GM21576 (cell line): ENCODE measurements around the gene MOV10.
A peak's percentile ranks its signal among the peaks of the same experiment; 100 is the strongest.

ENCODE experiments used
- ATAC-seq: cut with Tn5 transposase; IDR thresholded peaks from one replicate; pipeline ENCODE4 v1.9.1; 2021; ENCODE audit warnings: mild to moderate bottlenecking, moderate library complexity; ENCODE audit not compliant: unreplicated experiment

MOV10 gene

DNA sequence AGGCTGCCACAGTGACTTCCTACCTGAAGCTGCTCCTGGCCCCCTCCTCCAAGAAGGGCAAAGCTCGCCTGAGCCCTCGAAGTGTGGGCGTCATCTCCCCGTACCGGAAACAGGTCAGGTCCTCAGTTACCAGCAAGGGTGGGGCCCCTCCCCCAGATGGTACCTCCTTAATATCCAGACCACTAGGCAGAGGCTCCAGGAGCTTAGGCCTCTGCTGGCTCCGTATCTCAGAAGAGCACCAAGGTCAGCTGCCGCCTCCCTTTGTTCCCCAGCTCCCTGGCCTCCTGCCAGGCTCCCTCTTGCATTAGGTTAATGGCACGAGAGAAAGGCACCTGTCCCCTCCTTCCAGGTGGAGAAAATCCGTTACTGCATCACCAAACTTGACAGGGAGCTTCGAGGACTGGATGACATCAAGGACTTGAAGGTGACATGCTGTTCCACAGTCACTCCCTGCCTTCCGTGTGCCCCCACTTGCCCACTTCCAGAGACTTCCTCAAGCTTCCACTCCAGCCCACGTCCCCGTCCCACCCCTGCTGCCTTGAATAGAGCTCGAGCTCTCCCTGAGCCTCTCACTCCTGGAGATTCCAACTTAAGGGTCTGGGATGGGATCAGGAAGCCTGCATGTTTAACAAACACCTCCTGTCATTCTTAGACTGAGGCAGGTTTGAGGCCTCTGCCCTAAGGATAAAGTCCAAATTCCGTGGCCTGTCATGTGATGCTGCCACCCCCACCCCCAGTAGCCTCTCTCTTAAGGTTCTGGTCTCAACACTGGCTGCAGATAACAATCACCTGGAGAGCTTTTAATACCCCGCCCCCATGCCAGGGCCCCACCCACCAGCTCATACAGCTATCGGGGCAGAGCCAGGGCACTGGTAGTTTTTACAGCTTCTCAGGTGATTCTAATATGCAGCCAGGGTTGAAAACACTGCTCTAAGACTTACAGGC, 24.2 kb downstream of the MOV10 start:
- ATAC-seq, result no peak

GRCh38 chr1:112699425-112700144, 25.1 kb downstream of the MOV10 start:
- no peak for ATAC-seq

DNA sequence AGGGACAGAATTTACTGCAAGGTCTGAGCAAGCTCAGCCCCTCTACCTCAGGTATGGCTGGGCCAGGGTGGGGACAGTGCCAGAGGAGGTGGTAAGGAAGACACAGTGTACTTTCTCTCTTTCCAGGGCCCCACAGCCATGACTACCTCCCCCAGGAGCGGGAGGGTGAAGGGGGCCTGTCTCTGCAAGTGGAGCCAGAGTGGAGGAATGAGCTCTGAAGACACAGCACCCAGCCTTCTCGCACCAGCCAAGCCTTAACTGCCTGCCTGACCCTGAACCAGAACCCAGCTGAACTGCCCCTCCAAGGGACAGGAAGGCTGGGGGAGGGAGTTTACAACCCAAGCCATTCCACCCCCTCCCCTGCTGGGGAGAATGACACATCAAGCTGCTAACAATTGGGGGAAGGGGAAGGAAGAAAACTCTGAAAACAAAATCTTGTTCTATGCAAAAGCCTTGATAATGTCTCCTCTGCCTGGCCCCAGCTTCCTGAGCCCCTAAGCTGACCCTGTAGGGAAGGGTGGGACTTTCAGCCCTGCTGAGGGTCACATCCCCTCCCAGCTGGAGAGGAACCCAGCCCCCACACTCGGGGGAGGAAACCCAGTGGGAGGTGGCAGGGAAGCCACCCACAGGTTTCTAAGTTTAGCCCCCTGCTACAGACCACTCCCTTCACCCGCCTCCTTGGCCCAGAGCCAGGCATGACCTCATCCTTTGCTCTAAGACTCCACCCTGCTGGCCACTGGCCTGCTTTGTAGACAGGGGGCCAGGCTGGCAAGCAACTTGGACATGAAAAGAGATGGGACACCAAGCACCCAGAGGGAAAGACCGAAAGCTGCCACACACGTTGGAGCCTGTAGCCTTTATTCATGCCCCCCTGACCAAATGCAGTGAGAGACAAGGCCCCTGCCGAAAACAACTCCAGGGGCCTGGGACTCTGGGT, 26.1 kb downstream of the MOV10 start:
- peak; percentile 37 for ATAC-seq

DNA sequence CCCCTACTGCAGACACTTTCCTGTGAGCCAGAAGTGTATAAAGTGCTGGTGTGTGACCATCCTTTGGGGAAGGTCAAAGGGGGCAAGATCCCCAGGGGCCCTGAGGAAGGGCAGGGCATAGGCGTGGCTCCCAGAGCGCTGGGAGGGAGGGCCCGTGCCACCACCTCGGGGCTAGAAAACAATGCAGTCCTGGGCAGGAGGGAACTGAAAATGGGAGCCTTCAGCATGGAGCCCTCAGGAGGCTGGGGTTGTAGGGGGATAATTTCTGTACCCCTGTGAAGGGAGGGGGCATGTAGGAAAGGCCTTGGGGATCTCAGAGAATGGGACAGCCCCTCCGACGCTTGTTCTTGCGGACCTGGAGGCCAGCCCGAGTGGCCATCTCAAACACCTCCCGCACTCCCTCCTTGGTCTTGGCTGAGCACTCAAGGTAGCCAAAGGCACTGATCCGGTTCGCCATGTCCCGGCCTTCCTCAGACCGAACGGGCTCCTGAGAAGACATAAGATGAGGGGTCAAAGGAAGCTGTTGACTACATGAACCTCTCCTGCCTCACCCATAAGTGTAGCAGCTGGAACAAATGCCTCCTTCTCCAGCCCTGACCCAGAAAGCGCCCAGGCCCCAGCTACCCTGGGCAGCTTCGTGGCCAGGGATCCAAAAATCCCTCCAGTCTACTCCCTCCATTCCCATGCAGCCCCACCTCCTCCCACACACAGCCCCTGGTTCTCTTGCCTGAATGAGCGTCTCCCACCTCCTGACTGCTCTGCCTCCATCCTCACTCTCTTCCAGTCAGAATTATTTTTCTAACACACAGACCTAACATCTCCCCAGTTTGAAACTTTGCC, 27.0 kb downstream of the MOV10 start:
- ATAC-seq, result no peak

DNA sequence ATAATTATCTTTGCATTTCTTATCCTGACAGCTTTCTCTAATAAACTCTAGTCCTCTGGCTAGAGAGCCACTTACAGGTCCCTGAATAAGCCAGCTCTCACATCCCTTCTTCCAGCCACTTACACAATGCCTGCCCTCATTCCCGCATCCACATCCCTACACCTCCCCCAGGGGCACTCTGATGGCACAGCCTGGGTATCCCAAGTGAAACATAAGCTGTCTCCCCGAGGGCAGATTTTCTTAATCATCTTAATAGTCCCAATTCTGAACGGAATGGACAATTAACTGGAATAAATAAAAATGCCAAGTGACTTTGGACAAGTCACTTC, 27.6 kb downstream of the MOV10 start:
- ATAC-seq, result no peak

GRCh38 chr1:112702420-112703261, 28.2 kb downstream of the MOV10 start:
- no peak for ATAC-seq

DNA sequence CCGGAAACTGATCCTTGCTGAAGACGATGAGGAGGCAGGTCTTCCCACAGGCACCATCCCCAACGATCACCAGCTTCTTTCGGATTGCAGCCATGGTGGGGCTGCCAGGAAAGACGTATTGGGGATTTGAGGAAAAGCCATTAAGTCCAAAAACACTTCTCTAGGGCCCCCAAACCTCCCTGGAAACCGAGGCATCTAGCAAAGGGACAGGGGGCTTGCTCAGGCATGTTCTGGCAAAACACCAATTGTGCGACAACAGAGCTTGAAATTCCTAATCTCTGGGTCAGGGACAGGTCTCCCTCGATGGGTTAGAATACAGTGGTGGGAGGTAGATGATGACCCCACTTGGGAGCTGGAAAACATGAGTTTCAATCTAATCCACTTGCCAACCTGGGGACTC, 29.2 kb downstream of the MOV10 start:
- ATAC-seq, result no peak

DNA sequence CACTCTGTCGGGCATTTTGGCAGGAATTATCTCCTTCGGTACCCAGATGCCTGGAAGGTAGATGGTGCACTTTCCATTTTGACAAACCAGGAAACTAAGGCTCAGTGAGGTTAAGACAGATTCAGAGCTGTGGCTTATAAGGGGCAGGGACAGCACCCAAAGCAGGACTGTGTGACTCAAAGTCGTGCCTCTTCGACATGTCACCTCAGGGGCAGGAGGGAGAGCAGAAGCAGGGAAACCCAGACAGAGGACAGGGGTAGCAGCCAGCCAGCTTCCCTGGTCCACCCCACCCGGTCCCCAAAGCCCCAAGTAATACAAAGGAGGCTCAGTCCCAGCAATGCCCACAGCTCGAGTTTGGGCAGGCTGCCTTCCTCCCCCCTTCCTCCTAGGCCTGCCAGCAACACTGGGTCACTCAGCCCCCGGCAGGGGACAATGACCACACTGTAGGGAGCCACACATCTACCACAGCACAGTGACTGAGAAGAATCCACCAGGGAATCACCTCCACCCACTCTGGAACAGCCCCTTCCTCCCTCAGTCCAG, 30.0 kb downstream of the MOV10 start:
- no peak for ATAC-seq

DNA sequence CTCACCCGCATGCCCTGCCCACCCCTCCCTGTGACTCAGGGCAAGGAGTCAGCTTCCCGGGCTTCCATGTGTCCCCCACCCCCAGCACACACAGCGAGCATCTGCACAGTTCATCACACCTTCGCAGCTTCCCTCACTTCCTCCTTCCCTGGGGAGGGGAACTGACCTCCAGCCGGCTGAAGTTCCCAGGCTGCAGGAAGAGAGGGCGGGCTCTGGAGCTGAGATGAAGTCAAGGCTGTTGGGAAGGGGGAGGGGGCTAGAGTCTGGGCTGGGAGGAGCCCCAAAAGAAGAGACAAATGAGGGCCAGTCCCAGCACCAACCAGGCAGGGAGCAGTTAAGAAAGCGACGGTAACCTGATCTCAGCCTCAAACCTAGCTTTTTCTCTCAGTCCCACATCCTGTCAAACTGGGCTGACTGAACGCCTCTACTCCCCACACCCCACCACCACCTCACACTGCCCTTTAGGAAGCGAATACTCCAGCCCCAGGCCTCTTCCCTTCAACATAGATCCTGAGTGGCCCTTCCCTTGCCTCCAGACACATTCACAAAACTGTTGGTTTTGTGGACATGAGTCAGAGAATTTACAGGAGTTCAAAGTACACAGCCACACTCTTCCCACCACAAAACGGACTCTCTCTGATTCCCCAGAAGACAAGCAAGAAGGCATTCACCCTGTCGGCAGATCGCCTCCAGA, 30.6 kb downstream of the MOV10 start:
- ATAC-seq, result peak; percentile 55

DNA sequence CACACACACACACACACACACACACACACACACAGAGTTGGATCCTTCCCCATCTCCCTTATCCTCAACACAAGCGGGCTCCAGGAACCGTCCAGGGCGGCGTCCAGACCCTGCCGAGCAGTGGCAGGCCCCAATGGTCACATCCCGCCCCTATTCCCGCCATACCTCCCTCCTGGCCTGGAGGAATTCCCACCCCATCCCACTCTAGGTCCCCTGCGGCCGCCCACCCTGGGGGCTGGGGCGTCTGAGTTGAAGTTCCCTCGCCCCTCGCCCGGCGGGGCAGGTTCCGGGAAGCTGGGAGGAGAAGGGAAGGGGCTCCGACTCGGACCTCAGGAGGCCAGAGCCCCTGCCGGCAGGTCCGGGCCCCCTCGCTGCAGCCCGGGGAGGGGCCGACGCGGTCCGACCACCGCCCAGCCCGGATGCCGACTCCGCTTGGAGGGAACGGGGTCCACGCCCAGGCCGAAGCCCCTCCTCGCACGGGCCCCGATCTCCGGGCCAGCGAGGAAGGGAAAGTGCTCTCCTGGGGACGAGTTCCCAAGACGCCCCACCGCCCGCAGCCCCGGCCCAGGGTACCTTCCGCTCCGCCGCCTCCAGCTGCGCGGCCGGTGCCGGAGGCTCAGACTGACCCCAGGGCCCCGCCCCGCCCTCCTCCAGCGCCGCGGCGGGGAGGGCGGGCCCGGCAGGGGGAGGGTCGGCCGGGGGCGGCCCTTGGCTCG, 32.2 kb downstream of the MOV10 start, which contains the start of gene RHOC:
RHOC (minus strand) TSS at position 623 of the 716 bp plus-strand sequence. CDS start 3,328 bp downstream, outside the sequence.
- ATAC-seq, result peak; percentile 51

DNA sequence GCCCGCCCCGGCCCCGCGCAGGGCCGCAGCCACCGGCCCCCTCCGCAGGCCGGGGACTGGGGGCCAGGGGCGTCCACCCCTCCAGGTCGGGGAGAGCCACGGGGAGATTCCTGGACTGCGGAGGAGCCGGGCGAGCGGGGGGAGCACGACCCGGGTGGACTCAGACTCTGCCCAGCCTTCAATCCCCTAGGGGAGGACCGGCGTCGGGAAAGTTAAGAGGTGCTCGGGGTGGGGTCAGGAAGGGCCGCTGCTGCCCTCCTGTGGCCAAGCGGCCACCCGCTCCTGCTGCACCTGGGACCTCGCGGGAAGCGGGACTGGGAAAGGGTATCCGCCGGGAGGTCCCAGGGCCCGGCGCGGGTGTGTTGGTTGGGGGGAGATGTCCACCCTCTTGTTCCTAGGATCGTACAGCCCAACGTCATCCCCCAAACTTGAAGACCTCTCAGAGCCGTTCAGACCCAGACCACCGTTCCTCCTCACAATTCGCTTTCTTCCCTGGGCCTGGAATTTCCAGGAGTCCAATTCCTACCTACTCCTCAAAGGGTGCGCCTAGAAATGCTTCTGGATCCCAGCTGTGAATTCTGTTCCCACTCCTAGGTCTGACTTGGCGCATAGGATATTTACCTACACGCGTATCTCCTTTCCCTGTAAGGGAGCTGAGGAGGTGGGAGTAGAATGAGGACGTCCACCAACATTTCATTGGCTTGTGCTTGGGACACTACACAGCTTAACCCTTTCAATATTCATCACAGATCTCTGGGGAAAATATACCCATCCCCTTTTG, 33.0 kb downstream of the MOV10 start:
- peak; percentile 65 for ATAC-seq

DNA sequence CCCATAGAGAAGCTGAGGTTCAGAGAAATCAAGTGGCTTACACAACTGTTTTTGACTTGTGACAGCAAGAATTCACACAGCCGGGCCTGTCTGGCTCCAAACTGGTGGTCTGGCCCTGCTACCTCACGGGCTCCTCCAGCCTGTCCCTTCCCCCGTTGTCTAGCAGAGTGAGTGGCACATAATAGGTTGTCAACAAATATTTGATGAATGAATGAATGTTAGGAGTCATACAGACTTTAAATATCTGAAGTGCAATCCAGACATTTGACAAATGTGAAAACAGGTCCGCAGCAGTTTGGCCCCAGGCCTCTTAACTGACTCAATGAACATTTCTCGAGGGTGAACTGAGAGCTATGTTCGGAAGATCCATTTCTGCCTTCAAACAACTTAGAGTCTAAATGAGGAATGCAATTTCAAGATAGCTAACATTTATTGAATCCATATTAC, 33.6 kb downstream of the MOV10 start:
- ATAC-seq, result no peak

- no peak for ATAC-seq
Measured at GRCh38 chr1:112708489-112708888, 34.0 kb downstream of the MOV10 start.

DNA sequence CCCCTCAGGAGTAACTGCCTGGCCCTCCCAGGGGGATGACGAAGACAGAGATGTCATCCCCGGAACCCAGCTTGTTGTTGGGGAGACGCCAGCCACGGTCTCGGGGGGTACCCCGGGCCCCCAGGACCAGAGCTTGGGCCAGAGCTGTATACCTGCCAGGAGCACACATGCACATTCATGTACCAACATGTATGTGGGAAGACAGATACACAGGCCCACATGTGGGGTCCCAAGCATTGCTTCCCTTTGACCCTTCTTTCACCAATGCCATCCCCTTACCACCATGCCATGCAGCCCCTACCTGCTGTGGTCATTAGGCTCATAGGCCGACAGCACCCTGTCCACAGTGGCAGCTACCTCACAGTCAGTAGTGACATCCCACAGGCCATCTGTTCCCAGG, 35.7 kb downstream of the MOV10 start:
- no peak for ATAC-seq

GRCh38 chr1:112710586-112710985, 36.1 kb downstream of the MOV10 start:
- ATAC-seq, result no peak

- ATAC-seq, result no peak
Measured at GRCh38 chr1:112711041-112711440, 36.6 kb downstream of the MOV10 start.

DNA sequence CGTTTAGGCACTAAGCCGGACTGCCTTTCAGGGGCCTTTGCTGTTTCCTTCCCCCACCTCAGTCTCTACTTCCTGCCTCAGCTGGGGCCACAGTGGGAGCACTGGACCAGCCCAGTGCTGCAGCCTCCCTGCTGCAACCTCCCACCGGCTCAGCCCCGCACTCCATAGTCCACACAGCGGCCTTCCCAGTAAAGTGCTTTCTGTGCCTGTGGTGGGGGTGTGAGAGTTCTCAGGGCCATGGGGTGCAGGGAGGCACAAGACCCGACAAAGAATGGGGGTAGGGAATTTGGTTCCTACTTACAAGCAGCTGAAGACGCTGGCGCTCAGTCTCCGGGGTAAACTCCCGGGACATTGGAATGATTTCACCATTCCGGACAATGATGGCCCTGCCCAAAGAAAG, 37.2 kb downstream of the MOV10 start:
- no peak for ATAC-seq
